H1 (cell line): ENCODE results near the gene TLR1. TPM values are rescaled to one million over a fixed set of nuclear protein-coding genes. Genes with fewer than 3 reads are reported as not detected.

Experiments
- CTCF ChIA-PET: fragments of 300-600 bp; sonication (Branson Sonifier 250); formaldehyde crosslinking; loops from one replicate; lab custom pipeline; 2021; ENCODE audit not compliant: partially characterized antibody; lab: Charles Lee
- POLR2A ChIA-PET: fragments of 300-600 bp; sonication (Branson Sonifier 250); formaldehyde crosslinking; loops from one replicate; lab custom pipeline; 2021; ENCODE audit warnings: inconsistent platforms; ENCODE audit not compliant: partially characterized antibody; lab: Charles Lee
- DNase-seq, 2 experiments: peaks; one replicate each; pipeline versions ENCODE4 v3.0.0 to v3.0.0-alpha.2; 2010 to 2022; ENCODE audit warnings: low spot score in 2 of 2, low read depth in 1 of 2, mixed read lengths in 1 of 2
- FAIRE-seq: peaks from 2 replicates; lab custom pipeline; 2011; peaks lifted over from hg19 to GRCh38; lab: Jason Lieb, UNC
- H2AFZ ChIP-seq: 2 replicates; pipeline ENCODE4 v1.8.1; 2012; ENCODE audit warnings: low read length, inconsistent platforms
- H2AK5ac ChIP-seq: 2 replicates; pipeline ENCODE4 v1.6.1; 2013; ENCODE audit warnings: low read depth, low read length
- H2BK120ac ChIP-seq: replicated peaks from 2 replicates; pipeline ENCODE3; 2013; ENCODE audit warnings: low read depth, low read length, inconsistent platforms
- H2BK12ac ChIP-seq: 2 replicates; pipeline ENCODE4 v1.6.1; 2013; ENCODE audit warnings: low read depth, low read length
- H2BK15ac ChIP-seq: 2 replicates; pipeline ENCODE4 v1.6.1; 2013; ENCODE audit warnings: low read length
- H2BK20ac ChIP-seq: 2 replicates; pipeline ENCODE4 v1.6.1; 2013; ENCODE audit warnings: low read length
- H2BK5ac ChIP-seq: 2 replicates; pipeline ENCODE4 v1.6.1; 2013; ENCODE audit warnings: low read depth, low read length
- H3K14ac ChIP-seq: 2 replicates; pipeline ENCODE4 v1.6.1; 2013; ENCODE audit warnings: inconsistent platforms; ENCODE audit not compliant: insufficient read length
- H3K18ac ChIP-seq: 2 replicates; pipeline ENCODE4 v1.6.1; 2013; ENCODE audit warnings: low read length; ENCODE audit errors: extremely low read depth
- H3K23ac ChIP-seq: 2 replicates; pipeline ENCODE4 v1.6.1; 2013; ENCODE audit warnings: inconsistent platforms; ENCODE audit not compliant: insufficient read length
- H3K23me2 ChIP-seq: 2 replicates; pipeline ENCODE4 v1.6.1; 2013; ENCODE audit warnings: low read depth, low read length
- H3K27ac ChIP-seq: 2 replicates; pipeline ENCODE4 v1.6.1; 2011; ENCODE audit warnings: low read depth, low read length, inconsistent platforms
- H3K27me3 ChIP-seq, 4 experiments: replicated peaks in 1 of 4; 1 replicate in 1 of 4; 2 replicates in 3 of 4; pipeline versions ENCODE4 v1.6.1 to v1.8.1; 2011 to 2013; ENCODE audit warnings: low read length in 3 of 4, mild to moderate bottlenecking in 3 of 4, inconsistent platforms in 2 of 4, mixed read lengths in 2 of 4, moderate library complexity in 1 of 4; ENCODE audit not compliant: control insufficient read depth in 3 of 4, insufficient read depth in 3 of 4; ENCODE audit errors: extremely low read depth in 1 of 4
- H3K36me3 ChIP-seq, 4 experiments: 2 replicates each; pipeline versions ENCODE4 v1.6.1 to v1.8.1; 2011 to 2013; ENCODE audit warnings: mild to moderate bottlenecking in 4 of 4, low read length in 3 of 4, moderate library complexity in 2 of 4, control low read depth in 1 of 4, inconsistent platforms in 1 of 4; ENCODE audit not compliant: insufficient read depth in 4 of 4, control insufficient read depth in 2 of 4
- H3K4ac ChIP-seq: replicated peaks from 2 replicates; pipeline ENCODE3; 2013; ENCODE audit warnings: low read length, low read depth, mixed read lengths, inconsistent platforms; ENCODE audit not compliant: insufficient read length
- H3K4me1 ChIP-seq, 4 experiments: replicated peaks in 1 of 4; 1 replicate in 1 of 4; 2 replicates in 3 of 4; pipeline versions ENCODE4 v1.6.1 to v1.8.1; 2011 to 2013; ENCODE audit warnings: low read length in 3 of 4, inconsistent platforms in 2 of 4, mixed read lengths in 1 of 4; ENCODE audit not compliant: insufficient read depth in 4 of 4, control insufficient read depth in 3 of 4
- H3K4me2 ChIP-seq, 2 experiments: 2 replicates each; pipeline versions ENCODE4 v1.6.1 to v1.8.1; 2011 to 2013; ENCODE audit warnings: low read depth in 2 of 2, low read length in 2 of 2, control low read depth in 1 of 2, inconsistent platforms in 1 of 2, mild to moderate bottlenecking in 1 of 2; ENCODE audit not compliant: insufficient read depth in 1 of 2
- H3K4me3 ChIP-seq, 4 experiments: fragments of 200-600, 300-600 bp in 1 of 4; sonication (generic), shearing (Covaris generic), sonication (Bioruptor Twin) in 1 of 4; 2 replicates each; pipeline versions ENCODE4 v1.5.1 to v1.8.1; 2011 to 2016; ENCODE audit warnings: low read length in 4 of 4, low read depth in 3 of 4, control low read depth in 2 of 4, inconsistent platforms in 2 of 4, mild to moderate bottlenecking in 2 of 4, mixed read lengths in 1 of 4, moderate library complexity in 1 of 4; ENCODE audit not compliant: insufficient read depth in 2 of 4; ENCODE audit errors: extremely low read depth in 1 of 4
- H3K56ac ChIP-seq: replicated peaks from 2 replicates; pipeline ENCODE3; 2013; ENCODE audit warnings: low read depth, mild to moderate bottlenecking, mixed read lengths, low read length, inconsistent platforms; ENCODE audit not compliant: insufficient read length
- H3K79me1 ChIP-seq: 2 replicates; pipeline ENCODE4 v1.6.1; 2013; ENCODE audit warnings: low read depth, low read length, control low read depth
- H3K79me2 ChIP-seq, 2 experiments: 2 replicates each; pipeline versions ENCODE4 v1.6.1 to v1.8.1; 2012 to 2013; ENCODE audit warnings: low read length in 2 of 2, mild to moderate bottlenecking in 2 of 2, inconsistent platforms in 1 of 2; ENCODE audit not compliant: insufficient read depth in 2 of 2, control insufficient read depth in 1 of 2
- H3K9ac ChIP-seq, 4 experiments: replicated peaks in 1 of 4; 1 replicate in 1 of 4; 2 replicates in 3 of 4; pipeline versions ENCODE4 v1.6.1 to v1.8.1; 2011 to 2013; ENCODE audit warnings: low read depth in 3 of 4, low read length in 3 of 4, control low read depth in 2 of 4, mild to moderate bottlenecking in 2 of 4, moderate library complexity in 2 of 4, inconsistent platforms in 1 of 4; ENCODE audit errors: extremely low read depth in 1 of 4
- H3K9me3 ChIP-seq, 2 experiments: 2 replicates each; pipeline versions ENCODE4 v1.6.1 to v1.8.1; 2012 to 2013; ENCODE audit warnings: mild to moderate bottlenecking in 2 of 2, moderate library complexity in 2 of 2, control low read depth in 1 of 2, inconsistent platforms in 1 of 2, low read depth in 1 of 2, low read length in 1 of 2, mixed read lengths in 1 of 2; ENCODE audit not compliant: insufficient read depth in 2 of 2
- H4K20me1 ChIP-seq, 2 experiments: replicated peaks in 1 of 2; 2 replicates each; pipeline versions ENCODE3 to v1.8.1; 2011 to 2013; ENCODE audit warnings: inconsistent platforms in 2 of 2, low read length in 2 of 2, mild to moderate bottlenecking in 1 of 2; ENCODE audit not compliant: insufficient read depth in 2 of 2, control insufficient read depth in 1 of 2
- H4K5ac ChIP-seq: 2 replicates; pipeline ENCODE4 v1.6.1; 2013; ENCODE audit warnings: low read length, low read depth, mixed read lengths, inconsistent platforms; ENCODE audit not compliant: insufficient read length
- H4K8ac ChIP-seq: 2 replicates; pipeline ENCODE4 v1.8.0; 2013; ENCODE audit warnings: mild to moderate bottlenecking, moderate library complexity, low read length, inconsistent platforms; ENCODE audit not compliant: insufficient read depth; ENCODE audit errors: extremely low read depth
- H4K91ac ChIP-seq: replicated peaks from 2 replicates; pipeline ENCODE3; 2013; ENCODE audit warnings: low read length, mixed read lengths, inconsistent platforms; ENCODE audit not compliant: insufficient read length
- ATF3 ChIP-seq: IDR thresholded peaks from 2 replicates; pipeline ENCODE4 v1.6.1; 2011; ENCODE audit warnings: low read depth, mild to moderate bottlenecking, low read length; ENCODE audit not compliant: insufficient read depth
- BCL11A ChIP-seq, 2 experiments: IDR thresholded peaks; one replicate each; pipeline ENCODE4 v1.6.1; 2011; ENCODE audit warnings: low read depth in 2 of 2, low read length in 2 of 2, mild to moderate bottlenecking in 2 of 2
- CBX8 ChIP-seq: fragments of 300-800, 300-1000 bp; sonication (generic); IDR thresholded peaks from 2 replicates; pipeline ENCODE4 v1.7.1; 2016; ENCODE audit warnings: low read depth, low read length, borderline replicate concordance
- CTBP2 ChIP-seq: IDR thresholded peaks from 2 replicates; pipeline ENCODE4 v1.7.0; 2011; ENCODE audit warnings: borderline replicate concordance, mild to moderate bottlenecking, moderate library complexity, mixed read lengths, low read length; ENCODE audit not compliant: insufficient read depth, insufficient read length
- E2F6 ChIP-seq: IDR thresholded peaks from 2 replicates; pipeline ENCODE4 v1.6.1; 2012; ENCODE audit warnings: inconsistent platforms
- GTF2F1 ChIP-seq: IDR thresholded peaks from 2 replicates; pipeline ENCODE4 v1.6.1; 2012; ENCODE audit warnings: low read depth, low read length, improper control_type of control experiment, borderline replicate concordance
- KDM4A ChIP-seq: IDR thresholded peaks from one replicate; pipeline ENCODE4 v1.7.1; 2012; ENCODE audit warnings: low read depth, mild to moderate bottlenecking, moderate library complexity, low read length, inconsistent platforms; ENCODE audit not compliant: severe bottlenecking
- NANOG ChIP-seq: IDR thresholded peaks from 2 replicates; pipeline ENCODE4 v1.6.1; 2011; ENCODE audit warnings: low read length, low read depth, mild to moderate bottlenecking, inconsistent platforms; ENCODE audit not compliant: insufficient read depth, poor library complexity, severe bottlenecking
- SP2 ChIP-seq: IDR thresholded peaks from 2 replicates; pipeline ENCODE4 v1.6.1; 2012; ENCODE audit warnings: mild to moderate bottlenecking, low read length, inconsistent platforms
- TAF1 ChIP-seq: IDR thresholded peaks from 2 replicates; pipeline ENCODE4 v1.6.1; 2011; ENCODE audit warnings: mild to moderate bottlenecking, low read depth, low read length
- TBP ChIP-seq: IDR thresholded peaks from 2 replicates; pipeline ENCODE4 v1.6.1; 2011; ENCODE audit warnings: low read depth, low read length, improper control_type of control experiment
- TCF12 ChIP-seq: IDR thresholded peaks from 2 replicates; pipeline ENCODE4 v1.6.1; 2011; ENCODE audit warnings: low read depth, mild to moderate bottlenecking, low read length
- TEAD4 ChIP-seq: IDR thresholded peaks from 2 replicates; pipeline ENCODE4 v1.6.1; 2012; ENCODE audit warnings: low read depth, low read length, inconsistent platforms, mixed read lengths
- WGBS, 2 experiments: shearing (Covaris generic) in 1 of 2; methylation state at CpG; one replicate each; pipeline versions ENCODE4 v1.1.6 to v1.1.7; 2013 to 2015; ENCODE audit warnings: low lambda C conversion rate in 2 of 2, mixed read lengths in 2 of 2, inconsistent platforms in 1 of 2, low coverage in 1 of 2, missing lambda C conversion rate in 1 of 2; ENCODE audit not compliant: insufficient replicate concordance in 2 of 2, insufficient coverage in 1 of 2, insufficient read length in 1 of 2; ENCODE audit errors: extremely low coverage in 1 of 2, missing lambda C conversion rate in 1 of 2; 5-methylcytosine and 5-hydroxymethylcytosine counted together
- polyA plus RNA-seq, 7 experiments: library from polyadenylated mRNA; depleted of rRNA in 3 of 7; stranded (reverse) in 5 of 7; unstranded in 2 of 7; fragments of >200 nt in 5 of 7; fragments of 200-250 nt in 2 of 7; gene quantifications; 1 replicate in 5 of 7; 2 replicates in 1 of 7; 4 replicates in 1 of 7; pipeline versions ENCODE4 v1.2.1 to v1.2.3, GENCODE V29; 2011 to 2013; ENCODE audit warnings: missing spikeins in 2 of 7, mixed read lengths in 2 of 7
- total RNA-seq: library from RNA; stranded (reverse); fragmentation: NEBNext Ultra II Directional; extraction: Animal tissue kit (Norgen Biotek cat#: 25700); gene quantifications from 2 replicates; pipeline ENCODE4 v1.2.1, GENCODE V29; 2021

The TLR1 gene
- total and polyA plus RNA-seq, 2 of the 8 experiments (the other 6 are each of a cell fraction or from before 2014, with no cell fraction given): not detected

GRCh38 chr4:38814386-38814785 lies 9.8 kb upstream of the TLR1 start:
- no peak for DNase-seq
- no peak overlapping the region for H3K4ac ChIP-seq
- H2AFZ ChIP-seq: no peak overlapping the region
- H3K4me2 ChIP-seq: no peak overlapping the region
- H2BK15ac ChIP-seq: no peak overlapping the region
- no peak overlapping the region for H2BK12ac ChIP-seq
- H2AK5ac ChIP-seq: no peak overlapping the region
- no peak overlapping the region for H3K23ac ChIP-seq
- H3K79me2 ChIP-seq: no peaks in the 10 kb centered on the region
- H4K20me1 ChIP-seq: no peaks in the 10 kb centered on the region
- H3K14ac ChIP-seq: no peak overlapping the region
- H3K4me3 ChIP-seq: no peak overlapping the region
- H3K56ac ChIP-seq: no peak overlapping the region
- H3K23me2 ChIP-seq: no peaks in the 10 kb centered on the region
- no peak overlapping the region for H3K27ac ChIP-seq
- H4K5ac ChIP-seq: no peak overlapping the region
- no peak overlapping the region for H3K18ac ChIP-seq
- no peaks in the 10 kb centered on the region for H3K27me3 ChIP-seq
- H4K8ac ChIP-seq: no peak overlapping the region
- no peak for FAIRE-seq
- peaks cover 0 to 6% of the 10 kb centered on the region in 2 experiments; a peak in 1 of 4 replicates for H3K9me3 ChIP-seq
- ChIA-PET CTCF (interaction anchor here (0.6 to 1.4 kb wide), 5 partner anchors 9 to 553 kb away, joined by 3 to 4 read pairs (median 3); partner anchors contain the start of gene TLR1), POLR2A (no interaction called here)
- H2BK5ac ChIP-seq: no peak overlapping the region
- H3K36me3 ChIP-seq: no peaks in the 10 kb centered on the region
- 96% methylated on average over 3 of the region's 3 CpGs; no CpG with 5 or more reads in 1 of the 2 experiments for WGBS, 2 experiments
- no peaks in the 10 kb centered on the region for H3K79me1 ChIP-seq
- no peaks in the 10 kb centered on the region for H3K4me1 ChIP-seq
- H2BK120ac ChIP-seq: no peak overlapping the region
- H3K9ac ChIP-seq: no peak overlapping the region
- no peak overlapping the region for H2BK20ac ChIP-seq
- no peak overlapping the region for H4K91ac ChIP-seq
- TF ChIP-seq E2F6: no peak
- no peak for TF ChIP-seq KDM4A
- TF ChIP-seq TEAD4: no peak
- TF ChIP-seq GTF2F1: no peak
- TF ChIP-seq TBP: no peak
- TF ChIP-seq BCL11A (IDR thresholded peaks at IDR 0.05; ENCODE audit: low read depth in 2 of 2, low read length in 2 of 2): no peak
- no peak for TF ChIP-seq TCF12
- no peak for TF ChIP-seq CTBP2
- TF ChIP-seq TAF1: no peak
- TF ChIP-seq ATF3: no peak
- no peak for TF ChIP-seq NANOG
- no peak for TF ChIP-seq CBX8
- TF ChIP-seq SP2: no peak
